Activated CD8-positive, alpha-beta memory T cell treated with anti-CD3 and anti-CD28 coated beads, Interleukin-2, amount 10 ng/mL, durations not matched to agents 7 days and 5 days (primary cell): ENCODE measurements around the gene SDS. TPM values are rescaled to one million over a fixed set of nuclear protein-coding genes. Genes with fewer than 3 reads are reported as not detected.
A peak's percentile ranks its signal among the peaks of the same experiment; 100 is the strongest.
"Not testable (repeated sequence)": the region's sequence is repeated elsewhere in the genome, so short reads cannot be mapped to it uniquely, and the experiment has no call there.

Experiments
- ATAC-seq: fragments of 150-1000 bp; cut with Tn5 transposase; one replicate; pipeline ENCODE4 v1.10.0; 2021; ENCODE audit warnings: moderate library complexity
- CTCF ChIA-PET: fragments of 350-600 bp; sonication (Branson Sonifier 250); formaldehyde crosslinking; loops from one replicate; lab custom pipeline; 2021; ENCODE audit warnings: antibody characterized with exemption; lab: Charles Lee
- DNase-seq: peaks from one replicate; pipeline ENCODE4 v3.0.0-alpha.2; 2020
- H3K27ac Mint-ChIP-seq: one replicate; pipeline ENCODE4 v1.8.0; 2021; ENCODE audit warnings: mild to moderate bottlenecking, mixed read lengths
- H3K27me3 Mint-ChIP-seq: one replicate; pipeline ENCODE4 v1.8.0; 2021; ENCODE audit warnings: mixed read lengths
- H3K36me3 Mint-ChIP-seq: one replicate; pipeline ENCODE4 v1.8.0; 2021; ENCODE audit warnings: mild to moderate bottlenecking, mixed read lengths
- H3K4me1 Mint-ChIP-seq: one replicate; pipeline ENCODE4 v1.8.0; 2021; ENCODE audit warnings: mixed read lengths
- H3K4me3 Mint-ChIP-seq: one replicate; pipeline ENCODE4 v1.8.0; 2021; ENCODE audit warnings: mild to moderate bottlenecking, moderate library complexity, mixed read lengths
- H3K9me3 Mint-ChIP-seq: one replicate; pipeline ENCODE4 v1.8.0; 2022; ENCODE audit warnings: low read depth, mixed read lengths
- total RNA-seq, 2 experiments: library from RNA; stranded (reverse); gene quantifications; one replicate each; pipeline ENCODE4 v1.2.3, GENCODE V29; 2021

SDS gene
- total RNA-seq, 2 experiments from 2014 or later, result not detected

GRCh38 chr12:113358381-113359132 lies 45.1 kb downstream of the SDS start, which contains the start of gene PLBD2:
Gene PLBD2 (plus strand): TSS chr12:113358587. CDS start chr12:113358601, 14 bp downstream.
- Mint-ChIP-seq H3K27ac (peak within 1 kb of the TSS; percentile 84), H3K9me3 (no peaks in the 10 kb centered on the region), H3K4me3 (peak within 1 kb of the TSS; percentile 82), H3K4me1 (peaks cover 13% of the 10 kb centered on the region), H3K27me3 (peaks cover 3% of the 10 kb centered on the region), H3K36me3 (no peaks in the 10 kb centered on the region)
- DNase-seq (peak; percentile 96), ATAC-seq (peak; percentile 95)
- CTCF ChIA-PET, result interaction anchor here (0.8 to 1.9 kb wide), 2 partner anchors 23 to 27 kb away, joined by 3 to 4 read pairs; partner anchors contain the start of gene SLC8B1

GRCh38 chr12:113354192-113354591 lies 49.5 kb downstream of the SDS start:
- peaks cover 13% of the 10 kb centered on the region for H3K27me3 Mint-ChIP-seq
- ATAC-seq, CTCF ChIA-PET, H3K9me3 Mint-ChIP-seq, H3K4me3 Mint-ChIP-seq, H3K36me3 Mint-ChIP-seq, H3K27ac Mint-ChIP-seq, DNase-seq, H3K4me1 Mint-ChIP-seq: not testable (repeated sequence)

- Mint-ChIP-seq H3K27ac (no peak overlapping the region), H3K4me1 (no peaks in the 10 kb centered on the region), H3K27me3 (peaks cover 19% of the 10 kb centered on the region), H3K36me3 (no peaks in the 10 kb centered on the region), H3K9me3 (no peaks in the 10 kb centered on the region), H3K4me3 (no peak overlapping the region)
- CTCF ChIA-PET, result interaction anchor here (1.0 kb wide), 1 partner anchor 16 kb away, joined by 4 read pairs; the partner anchor contains the start of gene SLC8B1
- ATAC-seq (no peak), DNase-seq (no peak)
Measured at GRCh38 chr12:113351089-113351488, 52.6 kb downstream of the SDS start.

- ATAC-seq (no peak), DNase-seq (no peak)
- Mint-ChIP-seq H3K9me3 (no peaks in the 10 kb centered on the region), H3K4me1 (no peaks in the 10 kb centered on the region), H3K36me3 (no peaks in the 10 kb centered on the region), H3K4me3 (no peak overlapping the region), H3K27ac (no peak overlapping the region), H3K27me3 (peaks cover 19% of the 10 kb centered on the region)
- CTCF ChIA-PET, result no interaction called here
Measured at GRCh38 chr12:113348849-113349536, 54.7 kb downstream of the SDS start.

GRCh38 chr12:113347892-113348291 lies 55.8 kb downstream of the SDS start:
- no peaks in the 10 kb centered on the region for H3K9me3 Mint-ChIP-seq
- H3K4me3 Mint-ChIP-seq, result no peak overlapping the region
- peaks cover 16% of the 10 kb centered on the region for H3K27me3 Mint-ChIP-seq
- H3K36me3 Mint-ChIP-seq, result no peaks in the 10 kb centered on the region
- no peak overlapping the region for H3K27ac Mint-ChIP-seq
- no peaks in the 10 kb centered on the region for H3K4me1 Mint-ChIP-seq
- no peak for DNase-seq
- no peak for ATAC-seq
- CTCF ChIA-PET, result no interaction called here

GRCh38 chr12:113347107-113347506 lies 56.6 kb downstream of the SDS start:
- CTCF ChIA-PET, result no interaction called here
- Mint-ChIP-seq H3K27ac (no peak overlapping the region), H3K27me3 (peaks cover 14% of the 10 kb centered on the region), H3K9me3 (no peaks in the 10 kb centered on the region), H3K4me3 (no peak overlapping the region), H3K36me3 (no peaks in the 10 kb centered on the region), H3K4me1 (no peaks in the 10 kb centered on the region)
- DNase-seq (no peak), ATAC-seq (no peak)

GRCh38 chr12:113346353-113346752 lies 57.3 kb downstream of the SDS start:
- Mint-ChIP-seq H3K27ac (no peak overlapping the region), H3K27me3 (peaks cover 11% of the 10 kb centered on the region), H3K9me3 (no peaks in the 10 kb centered on the region), H3K4me1 (no peaks in the 10 kb centered on the region), H3K4me3 (no peak overlapping the region), H3K36me3 (no peaks in the 10 kb centered on the region)
- no peak for ATAC-seq
- no peak for DNase-seq
- CTCF ChIA-PET, result no interaction called here

GRCh38 chr12:113345318-113345717 lies 58.4 kb downstream of the SDS start:
- ATAC-seq, result no peak
- H3K27ac Mint-ChIP-seq, result no peak overlapping the region
- H3K27me3 Mint-ChIP-seq, result peaks cover 11% of the 10 kb centered on the region
- no peaks in the 10 kb centered on the region for H3K9me3 Mint-ChIP-seq
- DNase-seq, result no peak
- CTCF ChIA-PET, result no interaction called here
- no peaks in the 10 kb centered on the region for H3K36me3 Mint-ChIP-seq
- no peak overlapping the region for H3K4me3 Mint-ChIP-seq
- H3K4me1 Mint-ChIP-seq, result no peaks in the 10 kb centered on the region

Other genes with a start within 250 kb of the SDS start
- gene DDX54, start 218.4 kb downstream of the SDS start, total RNA-seq, result 10 to 100 TPM; 71.5 to 99.0 TPM
- 10 to 100 TPM; 23.1 to 29.6 TPM for gene RITA1, start 218.2 kb downstream of the SDS start, total RNA-seq
- 10 to 100 TPM; 21.4 to 23.3 TPM for gene TPCN1, start 182.4 kb downstream of the SDS start, total RNA-seq
- 10 to 100 TPM; 18.5 to 20.6 TPM for gene SLC8B1, start 68.8 kb downstream of the SDS start, total RNA-seq
- 10 to 100 TPM; 11.2 to 12.5 TPM for gene PLBD2, start 45.3 kb downstream of the SDS start, total RNA-seq
- gene SDSL, start 18.5 kb upstream of the SDS start, total RNA-seq, result under 1 TPM; 0.32 to 0.45 TPM
- gene LHX5, start 68.0 kb upstream of the SDS start, total RNA-seq, result not detected